GM21717 (cell line): ENCODE measurements around the gene FAIM2.

Experiments
- ATAC-seq: cut with Tn5 transposase; IDR thresholded peaks from one replicate; pipeline ENCODE4 v1.9.1; 2021; ENCODE audit warnings: mild to moderate bottlenecking, moderate library complexity; ENCODE audit not compliant: unreplicated experiment

The FAIM2 gene

DNA sequence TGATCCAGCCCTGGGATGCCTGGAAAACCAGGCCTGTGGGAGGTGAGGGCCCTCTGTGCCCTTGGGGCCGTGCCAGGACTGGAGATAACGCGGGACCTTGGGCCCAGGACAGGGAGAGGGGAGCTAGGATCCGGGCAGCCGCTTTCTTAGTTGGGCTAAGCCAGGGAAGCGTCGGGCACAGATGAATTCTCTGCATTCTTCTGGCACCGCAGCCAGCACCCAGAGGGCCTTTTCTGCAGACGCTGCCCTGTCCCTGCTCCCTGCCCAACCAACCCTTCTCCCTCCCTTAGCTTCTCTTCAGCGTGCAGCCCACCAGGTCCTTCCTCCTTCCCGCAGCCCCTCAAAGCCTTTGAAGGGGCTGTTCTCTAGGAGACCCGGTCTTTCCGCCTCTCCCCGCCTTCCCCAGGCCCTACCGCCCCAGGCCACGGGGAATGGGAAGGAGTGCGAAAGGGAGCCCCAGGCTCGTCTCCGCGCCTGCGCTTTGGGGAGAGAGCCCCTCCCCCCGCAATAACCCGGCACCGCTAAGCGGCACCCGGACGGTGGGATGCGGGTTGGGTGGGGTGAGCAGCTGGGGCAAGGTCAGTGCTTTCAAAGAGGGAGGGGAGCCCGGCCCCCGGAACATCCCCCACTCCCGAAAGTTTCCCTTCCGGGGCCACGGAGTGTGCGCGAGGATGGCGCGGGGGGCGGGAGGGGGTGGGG, 76.2 kb downstream of the FAIM2 start:
- no peak for ATAC-seq

DNA sequence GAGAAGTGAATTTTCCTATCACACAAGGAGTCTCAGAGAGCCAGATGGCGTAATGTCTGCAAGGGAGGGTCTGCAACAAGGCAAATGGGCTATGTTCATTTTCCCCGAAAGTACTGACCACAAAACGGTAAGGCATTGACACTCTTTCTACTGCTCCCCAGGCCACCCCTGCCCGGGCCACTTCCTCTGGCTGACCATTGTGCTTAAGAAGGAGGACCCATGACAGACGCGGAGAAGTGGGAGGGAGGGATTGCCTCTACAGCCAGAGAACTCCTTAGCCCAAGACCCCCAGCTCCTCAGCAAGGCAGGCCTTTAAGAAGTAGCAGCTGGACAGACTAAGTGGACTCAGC, 76.7 kb downstream of the FAIM2 start:
- ATAC-seq, result no peak

DNA sequence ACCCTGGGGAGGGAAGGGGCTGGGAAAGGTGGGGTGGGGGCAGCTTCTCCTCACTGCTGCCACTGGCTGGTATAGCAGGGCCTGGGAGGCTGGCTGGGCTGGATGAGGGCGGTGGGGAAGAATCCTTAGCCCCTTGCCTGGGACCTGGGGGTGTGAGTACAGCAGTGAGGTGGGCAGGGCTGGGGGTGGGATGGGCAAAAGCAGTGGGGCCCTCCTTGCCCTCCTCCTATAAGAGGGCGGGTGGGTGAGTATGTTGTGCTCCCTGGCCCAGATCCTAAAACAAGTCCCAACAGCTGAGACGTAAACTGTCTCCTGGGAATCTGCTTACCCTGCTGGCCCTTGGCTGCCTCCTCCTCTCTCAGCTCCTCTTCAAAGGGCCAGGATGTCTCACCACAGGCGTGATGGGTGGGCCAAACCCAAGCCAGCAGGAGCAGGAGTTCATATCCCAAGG, 77.7 kb downstream of the FAIM2 start:
- ATAC-seq, result no peak

DNA sequence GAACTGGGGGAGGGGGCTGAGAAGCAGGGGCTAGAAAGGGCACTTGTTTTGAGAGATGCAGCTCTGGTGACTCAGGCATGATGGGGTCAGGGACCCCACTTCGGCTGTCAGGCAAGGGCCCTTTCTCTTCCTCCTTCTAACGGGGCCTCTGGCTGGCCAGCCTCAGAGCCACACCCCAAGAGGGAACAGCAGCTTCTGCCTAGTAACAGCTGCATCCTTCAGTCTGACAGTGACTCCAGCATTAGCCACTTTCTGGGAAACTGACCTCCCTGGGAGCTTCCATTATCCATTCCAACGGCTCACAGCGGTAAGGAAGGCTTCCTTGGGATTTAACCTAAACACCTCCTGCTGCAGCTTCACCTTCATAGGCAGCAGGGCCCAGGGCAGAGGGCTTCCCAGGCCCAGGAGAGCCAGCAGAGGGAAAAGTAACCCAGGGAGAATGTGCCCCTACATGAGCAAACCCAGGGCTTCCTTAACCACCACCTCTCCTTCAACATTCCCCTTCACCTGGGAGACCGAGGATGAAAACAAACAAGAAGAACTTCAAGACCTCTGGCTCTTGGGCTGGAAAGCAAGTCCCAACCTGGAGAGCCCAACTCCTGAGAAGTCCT, 78.2 kb downstream of the FAIM2 start:
- no peak for ATAC-seq

GRCh38 chr12:49824895-49825294, 78.8 kb downstream of the FAIM2 start:
- ATAC-seq, result no peak

DNA sequence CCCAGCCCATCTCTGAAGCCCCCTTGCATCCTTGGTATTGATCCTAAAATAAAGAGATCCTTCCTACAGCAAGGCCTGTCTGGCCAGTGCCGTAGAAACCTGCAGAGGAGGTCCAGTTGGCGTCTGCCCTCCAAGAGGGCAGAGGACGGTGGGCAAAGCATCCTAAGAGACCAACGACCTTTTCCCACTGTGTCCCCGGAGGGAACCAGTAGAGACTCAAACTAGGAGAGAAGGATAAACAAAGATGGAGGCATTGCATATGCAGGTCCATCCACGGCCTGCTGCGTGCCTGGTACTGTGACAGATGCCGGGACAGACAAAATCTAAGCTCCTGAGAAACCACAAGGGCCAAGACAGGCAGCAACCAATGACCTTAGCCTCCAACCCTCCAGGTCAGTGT, 79.3 kb downstream of the FAIM2 start:
- no peak for ATAC-seq

- no peak for ATAC-seq
Measured at GRCh38 chr12:49823951-49824350, 79.7 kb downstream of the FAIM2 start.

DNA sequence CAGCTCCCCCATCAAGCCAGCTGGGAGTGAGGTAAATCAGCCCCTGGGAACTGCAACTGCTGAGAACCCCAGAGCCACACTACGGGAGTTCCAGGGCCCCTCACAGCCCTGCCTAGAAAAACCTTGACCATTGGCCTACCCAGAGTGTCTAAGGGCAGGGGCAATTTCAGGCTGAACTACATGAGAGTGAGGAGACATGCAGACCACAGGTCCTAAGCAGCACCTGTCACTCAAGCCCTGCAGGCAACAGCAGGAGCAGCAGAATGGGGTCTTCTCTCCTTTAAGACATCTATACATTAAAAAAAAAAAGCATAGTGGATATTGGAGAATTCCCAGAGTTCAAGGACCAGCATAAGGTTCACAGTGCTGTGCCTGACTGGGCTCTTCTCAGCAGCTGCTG, 80.3 kb downstream of the FAIM2 start:
- no peak for ATAC-seq

GRCh38 chr12:49821373-49822287, 82.1 kb downstream of the FAIM2 start:
- no peak for ATAC-seq

DNA sequence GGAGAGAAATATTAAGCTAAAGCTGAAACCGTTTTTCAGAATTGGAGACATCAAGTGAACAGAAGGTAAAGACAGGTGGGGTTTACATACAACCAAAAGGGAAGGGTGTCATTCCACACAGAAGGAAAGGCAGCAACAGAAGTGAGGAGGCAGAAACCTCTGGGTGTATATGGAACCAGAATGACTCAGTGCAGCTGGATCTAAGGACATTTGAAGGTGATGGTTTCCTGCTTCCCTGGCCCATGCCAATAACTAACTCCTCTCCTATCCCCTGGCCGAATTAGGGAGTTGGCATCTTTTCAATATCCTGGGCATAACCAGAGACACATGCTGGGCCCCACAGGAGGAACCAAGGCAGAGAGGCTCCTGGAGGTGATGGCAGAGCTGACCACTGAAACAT, 83.9 kb downstream of the FAIM2 start:
- ATAC-seq, result no peak

DNA sequence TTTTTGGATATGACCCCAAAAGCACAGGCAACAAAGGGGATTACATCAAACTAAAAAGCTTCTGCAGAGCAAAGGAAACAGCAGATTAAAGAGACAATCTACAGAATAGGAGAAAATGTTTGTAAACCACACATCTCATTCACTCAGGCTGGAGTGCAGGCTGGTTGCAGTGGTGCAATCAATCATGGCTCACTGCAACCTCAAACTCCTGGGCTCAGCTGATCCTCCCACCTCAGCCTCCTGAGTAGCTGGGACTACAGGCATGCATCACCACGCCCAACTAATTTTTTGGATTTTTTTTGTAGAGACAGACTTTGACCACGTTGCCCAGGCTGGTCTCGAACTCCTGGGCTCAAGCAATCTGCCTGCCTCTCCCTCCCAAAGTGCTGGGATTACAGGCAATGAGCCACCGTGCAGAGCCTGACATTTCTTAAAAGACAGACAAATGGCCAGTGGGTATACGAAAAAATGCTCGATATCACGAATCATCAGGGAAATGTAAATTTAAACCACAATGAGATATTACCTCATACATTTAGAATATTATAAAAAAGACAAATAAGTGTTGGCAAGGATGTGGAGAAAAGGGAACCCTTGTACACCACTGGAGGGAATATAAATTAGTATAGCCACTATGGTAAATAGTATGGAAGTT, 85.3 kb downstream of the FAIM2 start:
- no peak for ATAC-seq
